Coronary artery (tissue), 2 donors: ENCODE data around the gene ZC2HC1C.
A peak's percentile ranks its signal among the peaks of the same experiment; 100 is the strongest.

Experiments used
- DNase-seq: peaks from one replicate; pipeline ENCODE4 v3.0.0-alpha.2; 2017; ENCODE audit warnings: low spot score
- H3K27ac ChIP-seq, 2 donors: fragments of 200-600 bp; sonication (generic); one replicate each; pipeline ENCODE4 v1.5.1; 2016 to 2019
- H3K4me3 ChIP-seq: fragments of 200-600 bp; sonication (generic); 2 replicates; pipeline ENCODE4 v1.5.1; 2016; ENCODE audit warnings: mild to moderate bottlenecking, moderate library complexity
- CTCF ChIP-seq: fragments of 200-600 bp; sonication (generic); IDR thresholded peaks from one replicate; pipeline ENCODE4 v1.5.1; 2019; ENCODE audit warnings: antibody characterized with exemption

Gene ZC2HC1C

GRCh38 chr14:75069811-75070145, 337 bp downstream of the ZC2HC1C start:
- no peak for TF ChIP-seq CTCF
- DNase-seq = no peak
- peak overlapping the region; percentile 50 to 91 for H3K27ac ChIP-seq
- H3K4me3 ChIP-seq = peak overlapping the region; percentile 63

GRCh38 chr14:75070383-75070782, 942 bp downstream of the ZC2HC1C start:
- Histone ChIP-seq H3K4me3 (no peak overlapping the region), H3K27ac (peak overlapping the region; percentile 50 to 91)
- TF ChIP-seq CTCF = no peak
- DNase-seq = no peak

GRCh38 chr14:75077794-75078193, 8.4 kb downstream of the ZC2HC1C start:
- no peak for TF ChIP-seq CTCF
- DNase-seq = no peak
- Histone ChIP-seq H3K27ac (no peak overlapping the region), H3K4me3 (no peak overlapping the region)

- TF ChIP-seq CTCF = no peak
- Histone ChIP-seq H3K4me3 (no peak overlapping the region), H3K27ac (no peak overlapping the region)
- DNase-seq = no peak
Measured at GRCh38 chr14:75079521-75079920, 10.1 kb downstream of the ZC2HC1C start.

- no peak for DNase-seq
- no peak overlapping the region for H3K27ac ChIP-seq
- no peak for TF ChIP-seq CTCF
Measured at GRCh38 chr14:75081660-75082229, 12.3 kb downstream of the ZC2HC1C start.

GRCh38 chr14:75083271-75083670, 13.8 kb downstream of the ZC2HC1C start:
- H3K27ac ChIP-seq = no peak overlapping the region
- no peak for TF ChIP-seq CTCF
- no peak for DNase-seq
- no peak overlapping the region for H3K4me3 ChIP-seq

More at GRCh38 chr14:75081660-75082229, 12.3 kb downstream of the ZC2HC1C start:
- no peak overlapping the region for H3K4me3 ChIP-seq

- no peak overlapping the region for H3K27ac ChIP-seq
- no peak for TF ChIP-seq CTCF
- no peak overlapping the region for H3K4me3 ChIP-seq
- no peak for DNase-seq
Measured at GRCh38 chr14:75084513-75084912, 15.1 kb downstream of the ZC2HC1C start.
